ENCODE results near the gene CALCB. TPM values are rescaled to one million over a fixed set of nuclear protein-coding genes. Genes with fewer than 3 reads are reported as not detected.

Gene CALCB
- total and polyA plus RNA-seq, 2 donors (not counting 1 experiment from before 2014, with no cell fraction given), result 1.3 TPM; not detected in 1

DNA sequence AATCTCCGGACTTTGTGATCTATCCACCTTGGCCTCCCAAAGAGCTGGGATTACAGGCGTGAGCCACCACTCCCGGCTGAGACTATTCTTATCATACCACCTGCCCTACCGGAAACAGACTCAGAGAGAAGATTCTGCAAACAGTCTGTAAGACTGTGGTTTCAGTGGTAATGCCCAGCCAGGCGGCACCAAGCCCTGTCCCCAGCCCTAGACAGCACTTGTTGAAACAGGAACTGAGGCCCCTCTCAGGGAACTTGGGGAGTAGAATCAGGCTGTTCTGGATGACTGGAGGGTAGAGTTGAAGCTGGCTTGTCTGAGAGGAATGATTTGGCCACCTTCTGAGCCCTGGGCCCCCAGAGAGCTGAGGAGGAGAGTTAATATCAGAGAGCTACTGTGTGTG lies 40.0 kb downstream of the CALCB start:
- peak overlapping the region; percentile 92 for H3K4me3 Mint-ChIP-seq
- intact Hi-C loops (cut with micrococcal nuclease), result loop anchor here (1.0 kb wide), 1 partner anchor 207 kb away; no protein-coding TSS in a partner anchor
- ATAC-seq (ENCODE audit: low read depth), result peak; percentile 92

More for the DNA sequence above, 40.0 kb downstream of the CALCB start:
- Histone ChIP-seq H3K27ac (ENCODE audit: low read length in 2 of 2) (peak overlapping the region in 1 of 2 donors; percentile 44), H3K4me3 (ENCODE audit: control extremely low read depth in 1 of 5, extremely low read depth in 1 of 5, insufficient read depth in 1 of 5, low read depth in 2 of 5, low read length in 4 of 5) (peak overlapping the region in 1 of 5 experiments; percentile 31), H3K9me3 (ENCODE audit: control extremely low read depth in 1 of 3, control insufficient read depth in 2 of 3, insufficient read depth in 1 of 3, low read length in 2 of 3) (peaks cover 0 to 7% (median 0%) of the 10 kb centered on the region in 3 donors), H3K4me1 (ENCODE audit: control insufficient read depth in 2 of 2, insufficient read depth in 2 of 2, low read length in 2 of 2) (peaks cover 61 to 78% of the 10 kb centered on the region in 2 donors), H3K79me2 (ENCODE audit: control insufficient read depth, insufficient read depth, low read length) (no peaks in the 10 kb centered on the region), H2AFZ (ENCODE audit: insufficient read depth, low read depth, low read length, poor library complexity, severe bottlenecking) (no peak overlapping the region), H3K27me3 (replicated peaks in 1 of 4; ENCODE audit: control extremely low read depth in 1 of 4, control insufficient read depth in 3 of 4, insufficient read depth in 4 of 4, low read length in 3 of 4) (peaks cover 0 to 29% (median 8%) of the 10 kb centered on the region in 4 experiments), H3K36me3 (replicated peaks in 1 of 2; ENCODE audit: control extremely low read depth in 1 of 2, control insufficient read depth in 1 of 2, extremely low read depth in 1 of 2, insufficient read depth in 2 of 2, low read length in 1 of 2) (no peaks in the 10 kb centered on the region), H4K20me1 (ENCODE audit: control insufficient read depth, insufficient read depth, low read length, poor library complexity, severe bottlenecking) (no peaks in the 10 kb centered on the region), H3K9ac (ENCODE audit: low read length) (peak overlapping the region; percentile 10), H3K4me2 (replicated peaks; ENCODE audit: low read depth, low read length, poor library complexity, severe bottlenecking) (peak overlapping the region; percentile 84)
- ChIA-PET POLR2A (interaction anchor here (0.7 kb wide), 1 partner anchor 12 kb away, joined by 4 read pairs; no protein-coding TSS in a partner anchor), CTCF (interaction anchor here (1.3 to 10.8 kb wide), 6 partner anchors 12 to 206 kb away, joined by 3 to 177 read pairs (median 13); no protein-coding TSS in a partner anchor)
- Mint-ChIP-seq H3K27me3 (peaks cover 19% of the 10 kb centered on the region), H3K27ac (peak overlapping the region; percentile 89), H3K4me1 (peaks cover 71% of the 10 kb centered on the region), H3K9me3 (ENCODE audit: insufficient read depth) (peaks cover 1% of the 10 kb centered on the region)
- TF ChIP-seq, protein P1, sequence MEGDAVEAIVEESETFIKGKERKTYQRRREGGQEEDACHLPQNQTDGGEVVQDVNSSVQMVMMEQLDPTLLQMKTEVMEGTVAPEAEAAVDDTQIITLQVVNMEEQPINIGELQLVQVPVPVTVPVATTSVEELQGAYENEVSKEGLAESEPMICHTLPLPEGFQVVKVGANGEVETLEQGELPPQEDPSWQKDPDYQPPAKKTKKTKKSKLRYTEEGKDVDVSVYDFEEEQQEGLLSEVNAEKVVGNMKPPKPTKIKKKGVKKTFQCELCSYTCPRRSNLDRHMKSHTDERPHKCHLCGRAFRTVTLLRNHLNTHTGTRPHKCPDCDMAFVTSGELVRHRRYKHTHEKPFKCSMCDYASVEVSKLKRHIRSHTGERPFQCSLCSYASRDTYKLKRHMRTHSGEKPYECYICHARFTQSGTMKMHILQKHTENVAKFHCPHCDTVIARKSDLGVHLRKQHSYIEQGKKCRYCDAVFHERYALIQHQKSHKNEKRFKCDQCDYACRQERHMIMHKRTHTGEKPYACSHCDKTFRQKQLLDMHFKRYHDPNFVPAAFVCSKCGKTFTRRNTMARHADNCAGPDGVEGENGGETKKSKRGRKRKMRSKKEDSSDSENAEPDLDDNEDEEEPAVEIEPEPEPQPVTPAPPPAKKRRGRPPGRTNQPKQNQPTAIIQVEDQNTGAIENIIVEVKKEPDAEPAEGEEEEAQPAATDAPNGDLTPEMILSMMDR (IDR thresholded peaks at IDR 0.05), result no peak
- no peak for TF ChIP-seq EZH2 (IDR thresholded peaks at IDR 0.05; ENCODE audit: borderline replicate concordance, insufficient read depth, low read depth, low read length, poor library complexity, severe bottlenecking)
- DNase-seq, result peak; percentile 87
- 0% methylated on average over 1 of the region's 5 CpGs for WGBS (ENCODE audit: insufficient coverage)

All from B cell (primary cell).